Measurements from ENCODE around the gene GON7. TPM values are rescaled to one million over a fixed set of nuclear protein-coding genes. Genes with fewer than 3 reads are reported as not detected.

Gene GON7
- total and polyA plus RNA-seq, 2 of the 8 experiments (the other 6 are each of a cell fraction or from before 2014, with no cell fraction given) = 3.8 to 9.9 TPM

- Histone ChIP-seq H3K27ac (ENCODE audit: low read depth, low read length) (no peak overlapping the region), H3K36me3 (ENCODE audit: control insufficient read depth in 2 of 4, insufficient read depth in 4 of 4, low read length in 3 of 4) (no peaks in the 10 kb centered on the region), H3K18ac (ENCODE audit: extremely low read depth, low read length) (no peak overlapping the region), H2BK12ac (ENCODE audit: low read depth, low read length) (no peak overlapping the region), H3K23me2 (ENCODE audit: low read depth, low read length) (no peaks in the 10 kb centered on the region), H2BK15ac (ENCODE audit: low read length) (no peak overlapping the region), H2BK5ac (ENCODE audit: low read depth, low read length) (no peak overlapping the region), H3K79me1 (ENCODE audit: low read depth, low read length) (no peaks in the 10 kb centered on the region), H4K8ac (ENCODE audit: extremely low read depth, insufficient read depth, low read length) (no peak overlapping the region), H3K4me2 (ENCODE audit: insufficient read depth in 1 of 2, low read depth in 2 of 2, low read length in 2 of 2) (no peak overlapping the region), H3K4me1 (replicated peaks in 1 of 4; ENCODE audit: control insufficient read depth in 3 of 4, insufficient read depth in 4 of 4, low read length in 3 of 4) (no peaks in the 10 kb centered on the region), H3K4me3 (ENCODE audit: extremely low read depth in 1 of 4, insufficient read depth in 2 of 4, low read depth in 3 of 4, low read length in 4 of 4) (no peak overlapping the region), H3K9ac (replicated peaks in 1 of 4; ENCODE audit: extremely low read depth in 1 of 4, low read depth in 3 of 4, low read length in 3 of 4) (no peak overlapping the region), H2AFZ (ENCODE audit: low read length) (no peak overlapping the region), H3K9me3 (ENCODE audit: insufficient read depth in 2 of 2, low read depth in 1 of 2, low read length in 1 of 2) (no peaks in the 10 kb centered on the region; a peak in 1 of 4 replicates), H4K20me1 (replicated peaks in 1 of 2; ENCODE audit: control insufficient read depth in 1 of 2, insufficient read depth in 2 of 2, low read length in 2 of 2) (peaks cover 0 to 1% of the 10 kb centered on the region in 2 experiments), H2BK20ac (ENCODE audit: low read length) (no peak overlapping the region), H3K79me2 (ENCODE audit: control insufficient read depth in 1 of 2, insufficient read depth in 2 of 2, low read length in 2 of 2) (no peaks in the 10 kb centered on the region), H2AK5ac (ENCODE audit: low read depth, low read length) (no peak overlapping the region), H4K91ac (replicated peaks; ENCODE audit: insufficient read length, low read length) (no peak overlapping the region), H3K56ac (replicated peaks; ENCODE audit: insufficient read length, low read depth, low read length) (no peak overlapping the region), H3K14ac (ENCODE audit: insufficient read length) (no peak overlapping the region), H3K27me3 (replicated peaks in 1 of 4; ENCODE audit: control insufficient read depth in 3 of 4, extremely low read depth in 1 of 4, insufficient read depth in 3 of 4, low read length in 3 of 4) (no peaks in the 10 kb centered on the region; a peak in 1 of 7 replicates), H4K5ac (ENCODE audit: insufficient read length, low read depth, low read length) (no peak overlapping the region), H3K4ac (replicated peaks; ENCODE audit: insufficient read length, low read depth, low read length) (no peak overlapping the region), H2BK120ac (replicated peaks; ENCODE audit: low read depth, low read length) (no peak overlapping the region), H3K23ac (ENCODE audit: insufficient read length) (no peak overlapping the region)
- DNase-seq (ENCODE audit: low read depth in 1 of 2, low spot score in 2 of 2) (no peak), FAIRE-seq (no peak)
- ChIA-PET POLR2A (ENCODE audit: partially characterized antibody) (no interaction called here), CTCF (ENCODE audit: partially characterized antibody) (interaction anchor here (11.0 kb wide), 1 partner anchor 11 kb away, joined by 48 read pairs; no protein-coding TSS in a partner anchor)
- TF ChIP-seq SIRT6 (IDR thresholded peaks at IDR 0.05; ENCODE audit: low read length) (no peak), POU5F1 (IDR thresholded peaks at IDR 0.05; ENCODE audit: low read depth, low read length) (no peak), CHD2 (IDR thresholded peaks at IDR 0.05; ENCODE audit: low read length) (no peak), BCL11A (IDR thresholded peaks at IDR 0.05; ENCODE audit: low read depth in 2 of 2, low read length in 2 of 2) (no peak), FOSL1 (IDR thresholded peaks at IDR 0.05; ENCODE audit: insufficient read depth, low read depth, low read length) (no peak), POLR2A (IDR thresholded peaks at IDR 0.05; ENCODE audit: control extremely low read depth in 1 of 2, low read depth in 2 of 2, low read length in 2 of 2) (no peak), PHF8 (conservative IDR thresholded peaks at IDR 0.05; ENCODE audit: low read depth, low read length) (no peak), ASH2L (IDR thresholded peaks at IDR 0.05; ENCODE audit: low read length) (no peak), CEBPB (IDR thresholded peaks at IDR 0.05; ENCODE audit: low read depth, low read length) (no peak), CBX5 (IDR thresholded peaks at IDR 0.05; ENCODE audit: low read depth, low read length) (no peak), CREB1 (IDR thresholded peaks at IDR 0.05) (no peak)
- TF ChIP-seq, protein P1, sequence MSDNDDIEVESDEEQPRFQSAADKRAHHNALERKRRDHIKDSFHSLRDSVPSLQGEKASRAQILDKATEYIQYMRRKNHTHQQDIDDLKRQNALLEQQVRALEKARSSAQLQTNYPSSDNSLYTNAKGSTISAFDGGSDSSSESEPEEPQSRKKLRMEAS (IDR thresholded peaks at IDR 0.05) = no peak
- TF ChIP-seq, protein P2, sequence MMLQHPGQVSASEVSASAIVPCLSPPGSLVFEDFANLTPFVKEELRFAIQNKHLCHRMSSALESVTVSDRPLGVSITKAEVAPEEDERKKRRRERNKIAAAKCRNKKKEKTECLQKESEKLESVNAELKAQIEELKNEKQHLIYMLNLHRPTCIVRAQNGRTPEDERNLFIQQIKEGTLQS (IDR thresholded peaks at IDR 0.05; ENCODE audit: insufficient read depth, low read depth, low read length) = no peak
- TF ChIP-seq, protein P3, sequence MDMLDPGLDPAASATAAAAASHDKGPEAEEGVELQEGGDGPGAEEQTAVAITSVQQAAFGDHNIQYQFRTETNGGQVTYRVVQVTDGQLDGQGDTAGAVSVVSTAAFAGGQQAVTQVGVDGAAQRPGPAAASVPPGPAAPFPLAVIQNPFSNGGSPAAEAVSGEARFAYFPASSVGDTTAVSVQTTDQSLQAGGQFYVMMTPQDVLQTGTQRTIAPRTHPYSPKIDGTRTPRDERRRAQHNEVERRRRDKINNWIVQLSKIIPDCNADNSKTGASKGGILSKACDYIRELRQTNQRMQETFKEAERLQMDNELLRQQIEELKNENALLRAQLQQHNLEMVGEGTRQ (IDR thresholded peaks at IDR 0.05; ENCODE audit: low read length) = no peak
- WGBS, 2 experiments (ENCODE audit: extremely low coverage in 1 of 2, insufficient coverage in 1 of 2, insufficient read length in 1 of 2, insufficient replicate concordance in 2 of 2, low coverage in 1 of 2, low lambda C conversion rate in 2 of 2, missing lambda C conversion rate in 1 of 2) = 100% methylated on average over 4 of the region's 4 CpGs; no CpG with 5 or more reads in 1 of the 2 experiments
Measured at GRCh38 chr14:93171376-93171775, 35.5 kb downstream of the GON7 start.
